ENCODE data around the gene MSANTD1.

The MSANTD1 gene

DNA sequence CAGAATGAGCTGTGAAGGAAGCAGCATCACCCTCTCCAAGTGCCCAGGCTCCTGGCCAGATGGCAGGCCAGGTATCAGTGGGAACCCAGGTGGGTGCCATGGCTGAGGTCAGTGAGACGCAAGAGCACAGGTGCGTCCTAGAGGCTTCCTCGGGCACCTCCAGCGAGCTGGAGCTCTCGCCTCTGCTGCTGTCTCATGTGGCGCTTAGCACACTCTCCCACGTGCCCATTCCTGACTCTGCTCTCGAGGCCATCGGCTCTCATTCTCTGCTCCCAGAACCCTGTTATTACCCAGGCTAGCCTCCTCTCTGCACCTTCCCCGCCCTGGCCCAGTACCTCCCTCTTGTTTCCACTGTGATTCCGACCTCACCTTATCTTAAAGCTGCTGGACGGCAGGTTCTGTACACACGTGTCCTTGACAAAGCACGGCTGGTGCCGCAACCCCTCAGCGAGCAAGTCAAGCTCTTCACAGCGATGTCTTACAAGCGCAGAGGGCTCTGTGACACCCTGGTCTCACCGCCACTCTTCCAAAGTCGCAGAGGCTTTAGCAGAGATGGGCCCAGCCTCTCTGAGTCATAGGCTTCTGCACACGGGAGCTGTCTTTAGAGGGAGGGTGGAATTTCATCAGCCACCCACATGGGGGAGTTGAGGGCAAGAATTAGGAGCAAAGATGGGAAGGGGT is 15.4 kb upstream of the MSANTD1 start:
- DNase-seq: no peak

DNA sequence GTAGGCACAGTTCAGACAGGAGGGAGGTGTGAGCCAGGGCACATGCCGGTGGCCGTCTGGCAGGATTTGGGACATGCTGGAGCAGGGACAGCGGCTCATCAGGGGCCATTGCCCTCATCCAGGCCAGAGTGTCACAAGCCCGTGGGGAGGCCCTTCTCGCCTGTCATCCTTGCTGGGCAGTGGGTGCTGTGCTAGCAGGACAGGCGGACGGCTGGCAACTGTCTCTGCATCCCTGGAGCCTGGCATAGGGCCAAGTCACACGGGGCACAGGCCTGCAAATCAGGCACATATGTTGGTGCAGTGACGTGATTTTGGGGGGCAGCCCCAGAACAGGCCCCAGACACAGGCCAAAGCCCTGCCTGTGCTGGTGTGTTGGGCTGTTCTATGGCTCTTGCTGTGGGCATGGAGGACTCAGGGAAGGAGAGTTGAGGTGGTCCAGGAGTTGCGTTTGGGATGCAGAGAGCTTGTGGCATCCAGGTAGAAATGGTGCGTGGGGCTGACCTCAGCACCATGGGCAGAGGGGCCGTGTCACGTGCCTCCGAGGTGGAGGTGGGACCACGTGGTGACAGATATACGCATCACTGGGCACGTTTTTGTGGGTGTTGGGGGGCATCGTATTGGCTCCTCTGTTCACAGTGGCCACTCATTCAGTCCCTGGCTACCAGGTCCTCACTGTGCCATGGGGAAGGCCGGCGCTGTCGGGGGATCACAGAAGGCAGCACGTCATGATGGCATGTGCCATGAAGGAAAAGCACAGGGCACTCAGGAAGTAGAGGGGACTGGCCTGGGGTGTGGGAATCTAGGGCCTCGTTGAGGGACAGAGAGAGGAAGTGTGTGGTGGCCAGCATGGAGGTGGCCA is 14.6 kb upstream of the MSANTD1 start:
- no peak for DNase-seq

DNA sequence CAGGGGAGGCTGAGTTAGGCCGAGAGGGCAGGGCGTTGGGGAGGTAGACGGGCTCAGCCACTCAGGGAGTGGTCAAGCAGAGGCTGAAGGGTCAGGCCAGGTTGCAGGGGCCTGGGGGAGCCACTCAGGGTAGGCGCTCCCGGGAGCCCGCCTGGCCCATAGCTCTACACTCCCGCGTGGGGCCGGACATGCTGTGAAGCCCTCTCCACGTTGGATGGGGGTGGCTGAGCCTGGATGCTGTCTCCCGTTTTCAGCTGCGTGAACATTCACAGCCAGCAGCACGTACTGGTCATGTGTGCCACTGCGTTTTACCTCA is 14.0 kb upstream of the MSANTD1 start:
- no peak for DNase-seq

DNA sequence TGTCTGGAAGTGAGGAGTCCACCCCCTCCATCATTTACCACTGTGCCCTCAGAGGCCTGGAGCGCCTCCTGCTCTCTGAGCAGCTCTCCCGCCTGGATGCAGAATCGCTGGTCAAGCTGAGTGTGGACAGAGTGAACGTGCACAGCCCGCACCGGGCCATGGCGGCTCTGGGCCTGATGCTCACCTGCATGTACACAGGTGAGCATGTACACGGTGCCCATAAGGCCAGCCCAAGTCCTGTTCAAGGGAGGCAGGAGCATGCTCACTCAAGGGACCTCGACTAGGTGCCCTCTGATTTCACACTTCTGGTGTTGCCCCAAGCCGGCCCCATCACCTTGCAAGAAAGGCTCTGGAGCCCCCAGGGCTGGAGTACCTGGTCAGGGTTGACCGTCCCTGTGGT is 13.4 kb upstream of the MSANTD1 start:
- no peak for DNase-seq

DNA sequence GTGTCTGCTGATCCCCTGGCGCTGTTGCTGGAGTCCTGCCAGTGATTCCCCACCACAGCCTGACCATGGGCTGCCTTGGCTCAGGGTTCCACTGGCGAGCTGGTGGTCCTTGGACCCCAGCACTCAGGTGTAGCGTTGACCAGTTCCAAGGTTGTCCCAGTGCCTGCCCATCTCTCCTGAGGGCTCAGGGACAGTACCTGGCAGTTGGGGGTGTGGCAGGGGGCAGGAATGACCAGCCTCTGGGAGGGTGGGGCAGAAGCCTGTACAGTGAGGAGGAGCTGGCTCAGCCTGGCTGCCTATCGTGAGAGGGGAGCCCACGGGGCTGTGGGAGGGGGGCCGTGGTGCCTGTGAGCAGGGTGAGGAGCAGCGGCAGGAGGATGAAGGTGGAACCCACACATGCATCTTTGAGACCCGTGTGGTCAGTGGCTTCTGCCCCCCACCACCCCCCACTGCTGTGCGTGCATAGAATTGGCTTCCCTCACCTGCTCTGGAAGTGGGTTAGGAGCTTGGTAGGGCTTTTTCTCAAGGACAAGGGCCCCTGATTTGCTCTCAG is 12.6 kb upstream of the MSANTD1 start:
- no peak for DNase-seq

DNA sequence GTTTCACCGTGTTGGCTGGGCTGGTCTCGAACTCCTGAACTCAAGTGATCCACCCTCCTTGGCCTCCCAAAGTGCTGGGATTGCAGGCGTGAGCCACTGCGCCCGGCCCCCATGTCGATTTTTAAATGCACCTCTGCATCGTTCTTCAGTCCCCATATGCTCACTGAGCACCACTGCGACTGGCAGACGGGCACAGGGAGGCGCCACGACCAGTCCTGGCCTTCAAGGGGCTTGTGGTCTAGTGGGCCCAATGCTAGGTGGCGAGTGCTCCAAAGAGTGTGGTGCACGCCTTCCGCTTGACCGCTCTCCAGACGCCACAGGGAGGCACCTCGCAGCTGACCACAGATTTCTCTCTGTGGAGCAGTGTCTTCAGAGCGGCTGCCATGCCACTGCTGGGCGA is 11.7 kb upstream of the MSANTD1 start:
- no peak for DNase-seq

DNA sequence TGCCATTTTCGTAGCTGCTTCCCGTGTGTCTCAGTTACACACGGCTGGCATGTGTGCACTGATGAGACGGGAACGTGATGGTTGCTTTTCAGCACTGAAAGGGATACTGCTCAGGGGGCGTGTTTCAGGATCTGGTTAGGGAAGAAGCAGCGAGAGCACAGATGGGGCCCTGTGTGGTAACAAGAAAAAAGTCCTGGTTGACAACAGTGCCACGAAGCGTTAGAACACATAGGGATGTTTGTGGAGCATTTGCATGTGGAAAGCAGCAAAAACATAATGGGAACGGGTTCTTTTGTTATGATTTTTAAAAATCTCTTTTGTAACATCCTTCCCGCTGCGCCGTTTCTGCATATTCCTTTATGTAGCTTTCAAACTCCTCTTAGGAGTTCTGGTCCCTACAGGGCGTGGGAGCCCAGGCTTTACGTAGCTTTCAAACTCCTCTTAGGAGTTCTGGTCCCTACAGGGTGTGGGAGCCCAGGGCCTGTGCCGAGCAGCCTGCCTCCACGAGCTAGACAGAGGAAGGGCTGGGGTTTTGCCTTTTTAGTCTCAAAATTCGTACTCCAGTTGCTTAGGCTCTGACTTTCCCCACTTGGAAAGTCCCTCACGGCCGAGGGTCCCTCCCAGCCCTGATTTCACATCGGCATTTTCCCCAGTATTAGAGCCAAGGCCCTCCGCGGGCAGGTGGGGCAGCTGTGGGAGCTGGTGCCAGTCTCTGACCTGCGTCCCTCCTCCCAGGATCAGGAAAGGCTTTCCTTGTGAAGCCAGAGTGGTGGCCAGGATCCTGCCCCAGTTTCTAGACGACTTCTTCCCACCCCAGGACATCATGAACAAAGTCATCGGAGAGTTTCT is 11.0 kb upstream of the MSANTD1 start:
- DNase-seq: no peak

DNA sequence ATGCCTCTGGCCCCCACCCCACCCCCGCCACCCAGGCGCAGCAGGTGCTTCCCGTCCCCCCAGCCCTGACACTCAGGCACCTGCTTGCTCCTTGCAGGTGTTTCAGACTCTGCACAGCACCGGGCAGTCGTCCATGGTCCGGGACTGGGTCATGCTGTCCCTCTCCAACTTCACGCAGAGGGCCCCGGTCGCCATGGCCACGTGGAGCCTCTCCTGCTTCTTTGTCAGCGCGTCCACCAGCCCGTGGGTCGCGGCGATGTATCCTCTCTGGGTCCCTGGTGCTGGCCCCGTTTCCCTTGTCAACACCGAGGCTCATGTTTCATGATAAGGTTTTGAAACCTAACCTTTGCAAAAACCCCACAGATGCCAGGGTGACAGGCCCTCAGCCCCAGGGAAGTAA is 10.2 kb upstream of the MSANTD1 start:
- no peak for DNase-seq

DNA sequence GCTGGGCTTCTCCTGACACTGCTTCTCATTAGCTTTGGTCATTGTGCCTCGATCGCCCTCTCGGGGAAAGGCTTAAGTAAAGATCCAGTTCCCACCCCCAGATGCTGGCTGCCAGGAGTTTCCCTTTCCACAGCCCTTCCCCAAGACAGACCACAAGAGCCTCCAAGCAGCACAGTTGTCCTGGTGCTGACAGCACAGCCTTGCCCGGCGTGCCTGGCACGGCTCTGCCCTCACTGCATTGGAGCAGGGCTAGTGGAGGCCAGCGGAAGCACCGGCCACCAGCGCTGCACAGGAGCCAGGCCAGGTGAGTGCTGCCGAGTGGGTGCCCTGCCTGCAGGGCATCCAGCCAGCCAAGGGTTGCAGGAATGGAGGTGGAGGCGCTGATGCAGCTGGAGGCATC is 9.7 kb upstream of the MSANTD1 start:
- DNase-seq: no peak

DNA sequence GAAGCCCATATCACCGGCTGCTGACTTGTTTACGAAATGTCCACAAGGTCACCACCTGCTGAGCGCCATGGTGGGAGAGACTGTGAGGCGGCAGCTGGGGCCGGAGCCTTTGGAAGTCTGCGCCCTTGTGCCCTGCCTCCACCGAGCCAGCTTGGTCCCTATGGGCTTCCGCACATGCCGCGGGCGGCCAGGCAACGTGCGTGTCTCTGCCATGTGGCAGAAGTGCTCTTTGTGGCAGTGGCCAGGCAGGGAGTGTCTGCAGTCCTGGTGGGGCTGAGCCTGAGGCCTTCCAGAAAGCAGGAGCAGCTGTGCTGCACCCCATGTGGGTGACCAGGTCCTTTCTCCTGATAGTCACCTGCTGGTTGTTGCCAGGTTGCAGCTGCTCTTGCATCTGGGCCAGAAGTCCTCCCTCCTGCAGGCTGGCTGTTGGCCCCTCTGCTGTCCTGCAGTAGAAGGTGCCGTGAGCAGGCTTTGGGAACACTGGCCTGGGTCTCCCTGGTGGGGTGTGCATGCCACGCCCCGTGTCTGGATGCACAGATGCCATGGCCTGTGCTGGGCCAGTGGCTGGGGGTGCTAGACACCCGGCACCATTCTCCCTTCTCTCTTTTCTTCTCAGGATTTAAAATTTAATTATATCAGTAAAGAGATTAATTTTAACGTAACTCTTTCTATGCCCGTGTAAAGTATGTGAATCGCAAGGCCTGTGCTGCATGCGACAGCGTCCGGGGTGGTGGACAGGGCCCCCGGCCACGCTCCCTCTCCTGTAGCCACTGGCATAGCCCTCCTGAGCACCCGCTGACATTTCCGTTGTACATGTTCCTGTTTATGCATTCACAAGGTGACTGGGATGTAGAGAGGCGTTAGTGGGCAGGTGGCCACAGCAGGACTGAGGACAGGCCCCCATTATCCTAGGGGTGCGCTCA is 8.7 kb upstream of the MSANTD1 start:
- DNase-seq: no peak

DNA sequence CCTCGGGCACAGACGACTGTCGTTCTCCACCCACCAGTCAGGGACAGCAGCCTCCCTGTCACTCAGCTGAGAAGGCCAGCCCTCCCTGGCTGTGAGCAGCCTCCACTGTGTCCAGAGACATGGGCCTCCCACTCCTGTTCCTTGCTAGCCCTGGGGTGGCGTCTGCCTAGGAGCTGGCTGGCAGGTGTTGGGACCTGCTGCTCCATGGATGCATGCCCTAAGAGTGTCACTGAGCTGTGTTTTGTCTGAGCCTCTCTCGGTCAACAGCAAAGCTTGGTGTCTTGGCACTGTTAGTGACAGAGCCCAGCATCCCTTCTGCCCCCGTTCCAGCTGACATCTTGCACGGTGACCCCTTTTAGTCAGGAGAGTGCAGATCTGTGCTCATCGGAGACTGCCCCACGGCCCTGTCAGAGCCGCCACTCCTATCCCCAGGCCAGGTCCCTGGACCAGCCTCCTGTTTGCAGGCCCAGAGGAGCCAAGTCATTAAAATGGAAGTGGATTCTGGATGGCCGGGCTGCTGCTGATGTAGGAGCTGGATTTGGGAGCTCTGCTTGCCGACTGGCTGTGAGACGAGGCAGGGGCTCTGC is 7.9 kb upstream of the MSANTD1 start:
- DNase-seq: no peak

DNA sequence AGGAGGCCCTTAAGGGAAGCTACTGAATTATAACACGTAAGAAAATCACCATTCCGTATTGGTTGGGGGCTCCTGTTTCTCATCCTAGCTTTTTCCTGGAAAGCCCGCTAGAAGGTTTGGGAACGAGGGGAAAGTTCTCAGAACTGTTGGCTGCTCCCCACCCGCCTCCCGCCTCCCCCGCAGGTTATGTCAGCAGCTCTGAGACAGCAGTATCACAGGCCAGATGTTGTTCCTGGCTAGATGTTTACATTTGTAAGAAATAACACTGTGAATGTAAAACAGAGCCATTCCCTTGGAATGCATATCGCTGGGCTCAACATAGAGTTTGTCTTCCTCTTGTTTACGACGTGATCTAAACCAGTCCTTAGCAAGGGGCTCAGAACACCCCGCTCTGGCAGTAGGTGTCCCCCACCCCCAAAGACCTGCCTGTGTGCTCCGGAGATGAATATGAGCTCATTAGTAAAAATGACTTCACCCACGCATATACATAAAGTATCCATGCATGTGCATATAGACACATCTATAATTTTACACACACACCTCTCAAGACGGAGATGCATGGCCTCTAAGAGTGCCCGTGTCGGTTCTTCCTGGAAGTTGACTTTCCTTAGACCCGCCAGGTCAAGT is 6.9 kb upstream of the MSANTD1 start:
- no peak for DNase-seq

DNA sequence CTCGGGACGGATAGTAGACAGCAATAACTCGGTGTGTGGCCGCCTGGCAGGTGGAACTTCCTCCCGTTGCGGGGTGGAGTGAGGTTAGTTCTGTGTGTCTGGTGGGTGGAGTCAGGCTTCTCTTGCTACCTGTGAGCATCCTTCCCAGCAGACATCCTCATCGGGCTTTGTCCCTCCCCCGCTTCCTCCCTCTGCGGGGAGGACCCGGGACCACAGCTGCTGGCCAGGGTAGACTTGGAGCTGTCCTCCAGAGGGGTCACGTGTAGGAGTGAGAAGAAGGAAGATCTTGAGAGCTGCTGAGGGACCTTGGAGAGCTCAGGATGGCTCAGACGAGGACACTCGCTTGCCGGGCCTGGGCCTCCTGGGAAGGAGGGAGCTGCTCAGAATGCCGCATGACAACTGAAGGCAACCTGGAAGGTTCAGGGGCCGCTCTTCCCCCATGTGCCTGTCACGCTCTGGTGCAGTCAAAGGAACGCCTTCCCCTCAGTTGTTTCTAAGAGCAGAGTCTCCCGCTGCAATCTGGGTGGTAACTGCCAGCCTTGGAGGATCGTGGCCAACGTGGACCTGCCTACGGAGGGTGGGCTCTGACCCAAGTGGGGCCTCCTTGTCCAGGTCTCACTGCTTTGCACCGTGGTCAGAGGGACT is 5.7 kb upstream of the MSANTD1 start:
- no peak for DNase-seq

DNA sequence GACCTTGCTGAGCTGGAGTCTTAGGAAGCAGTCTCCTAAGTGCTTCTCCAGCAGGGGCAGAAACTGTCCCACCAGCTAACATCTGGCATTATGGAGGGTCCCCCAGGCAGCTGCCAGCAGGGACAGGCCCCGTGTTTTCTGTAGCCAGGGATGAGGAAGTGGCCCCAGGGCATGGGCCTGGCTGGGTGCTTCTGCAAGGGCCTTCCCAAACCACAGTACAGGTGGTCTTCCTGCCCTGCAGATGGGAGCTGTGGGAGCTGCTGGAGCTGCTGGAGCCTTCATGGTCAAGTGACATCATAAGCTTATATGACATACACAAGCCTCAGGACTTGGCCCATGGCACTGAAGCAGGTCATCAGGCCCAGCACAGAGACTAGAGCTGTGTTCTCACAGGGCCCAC is 5.0 kb upstream of the MSANTD1 start:
- DNase-seq: no peak

DNA sequence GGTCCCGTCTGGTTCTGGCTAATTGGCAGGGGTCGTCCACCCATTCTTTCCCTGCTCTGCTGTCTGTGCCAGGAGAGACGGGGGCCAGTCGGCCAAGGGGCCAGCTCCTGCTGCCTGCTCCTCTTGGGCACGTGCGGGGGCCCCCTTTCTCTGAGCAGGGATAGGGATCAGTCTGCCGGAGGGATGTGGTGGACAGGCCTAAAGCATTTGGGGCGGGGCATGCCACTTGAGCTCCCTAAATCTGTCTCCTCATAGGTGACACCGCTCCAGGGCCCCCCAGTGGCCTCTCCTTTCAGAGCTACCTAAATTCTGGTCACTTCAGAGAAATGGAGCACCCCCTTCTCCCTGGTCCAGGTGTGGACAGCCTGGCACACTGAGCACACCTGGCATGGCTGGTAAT is 4.2 kb upstream of the MSANTD1 start:
- DNase-seq: no peak

DNA sequence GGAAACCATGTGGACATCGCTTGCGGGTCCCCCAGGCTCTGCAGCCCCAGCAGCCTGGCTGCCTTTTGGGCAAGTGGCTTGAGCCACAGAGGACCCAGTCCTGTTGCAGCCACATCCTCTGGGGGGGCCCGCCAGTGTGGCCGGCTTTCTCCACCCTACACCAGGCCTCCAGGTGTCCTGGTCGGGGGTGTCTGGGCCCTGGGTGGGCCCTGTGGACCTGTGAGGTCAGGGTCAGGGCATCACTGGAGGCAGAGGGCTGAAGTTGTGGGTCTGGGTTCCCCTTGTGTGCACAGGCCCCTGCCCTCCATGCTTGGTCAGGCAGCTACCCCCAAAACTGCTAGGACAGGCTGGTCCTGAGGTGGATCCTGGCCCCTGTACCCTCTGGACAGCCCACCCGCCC is 3.3 kb upstream of the MSANTD1 start:
- no peak for DNase-seq

DNA sequence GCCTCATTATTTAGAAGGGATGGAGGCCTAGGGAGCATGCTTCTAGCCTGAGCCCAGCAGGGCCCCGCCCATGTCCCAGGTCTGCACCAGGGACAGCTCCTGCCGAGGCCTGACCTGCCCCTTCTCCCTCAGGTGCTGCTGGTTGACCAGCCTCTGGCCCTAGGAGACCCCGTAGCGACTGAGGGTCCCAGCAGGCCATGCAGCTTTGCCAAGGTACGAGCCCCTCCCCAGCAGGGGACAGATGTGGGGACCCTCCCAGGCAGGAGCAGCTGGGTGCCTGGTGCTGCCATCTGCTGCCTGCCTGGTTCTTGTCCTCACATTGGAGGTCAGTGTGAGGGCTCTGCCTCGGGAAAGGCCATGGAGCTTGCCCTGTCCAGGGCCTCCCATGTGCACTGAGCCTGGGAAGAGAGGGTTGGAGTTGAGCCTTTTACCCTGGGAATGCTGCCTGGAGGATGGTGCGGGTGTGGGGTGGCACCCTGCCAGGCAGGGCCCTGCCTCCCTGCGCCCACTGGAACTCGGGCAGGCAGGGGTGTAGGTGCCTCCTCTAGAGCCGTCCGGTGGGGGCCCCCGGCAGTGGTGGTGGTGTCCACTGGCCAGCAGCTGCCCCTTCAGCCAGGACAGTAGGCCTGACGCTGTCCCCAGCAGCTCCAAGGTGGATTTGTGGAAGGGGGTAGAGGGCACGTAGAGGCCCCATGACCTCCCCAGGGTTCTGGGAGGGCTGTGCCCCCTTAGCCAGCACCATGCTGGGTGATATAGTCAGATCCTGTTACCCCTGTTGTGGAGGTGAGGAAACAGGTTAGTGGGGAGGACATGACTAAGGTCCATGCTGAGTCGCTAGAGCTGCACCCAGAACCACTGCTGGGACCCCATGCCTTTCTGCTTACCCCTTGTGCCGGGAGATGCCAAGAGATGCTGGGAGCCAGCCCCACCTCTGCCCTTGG is 2.2 kb upstream of the MSANTD1 start:
- no peak for DNase-seq

DNA sequence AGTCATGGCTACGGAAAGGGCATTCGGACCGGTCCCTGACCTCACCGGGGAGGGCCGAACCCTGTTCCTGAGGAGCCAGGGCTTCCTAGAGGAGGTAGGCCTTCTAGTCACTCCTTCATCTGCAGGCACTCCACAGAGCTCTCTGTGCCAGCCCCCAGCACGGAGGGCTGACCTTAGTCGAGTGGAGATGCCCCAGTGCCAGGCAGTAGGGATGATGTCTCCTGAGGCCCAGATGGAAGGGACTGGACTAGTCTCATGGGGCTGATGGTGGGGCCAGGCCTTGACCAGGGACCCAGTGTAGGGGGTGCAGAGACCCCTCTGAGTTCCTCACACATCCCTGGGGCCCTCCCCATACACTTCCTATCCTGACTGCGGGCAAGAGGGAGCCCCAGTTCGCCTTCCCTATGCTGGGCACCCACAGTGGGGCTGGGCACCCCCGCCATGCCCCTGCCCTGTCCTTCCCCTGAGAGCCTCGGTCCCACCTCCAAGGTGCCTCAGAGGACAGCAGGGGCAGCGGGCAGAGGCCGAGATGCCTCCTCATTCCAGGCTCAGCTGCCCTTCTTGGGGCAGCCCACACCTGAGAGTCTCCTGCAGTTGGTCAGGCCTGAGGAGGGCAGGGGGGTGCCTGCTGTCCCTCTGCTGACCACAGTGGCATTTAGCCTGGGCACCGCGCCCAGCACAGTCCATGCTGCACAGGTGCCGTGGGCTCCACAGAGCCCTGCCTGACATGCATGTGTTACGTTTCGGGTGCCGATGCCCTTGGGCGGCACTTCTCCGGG is 1.4 kb upstream of the MSANTD1 start:
- no peak for DNase-seq

DNA sequence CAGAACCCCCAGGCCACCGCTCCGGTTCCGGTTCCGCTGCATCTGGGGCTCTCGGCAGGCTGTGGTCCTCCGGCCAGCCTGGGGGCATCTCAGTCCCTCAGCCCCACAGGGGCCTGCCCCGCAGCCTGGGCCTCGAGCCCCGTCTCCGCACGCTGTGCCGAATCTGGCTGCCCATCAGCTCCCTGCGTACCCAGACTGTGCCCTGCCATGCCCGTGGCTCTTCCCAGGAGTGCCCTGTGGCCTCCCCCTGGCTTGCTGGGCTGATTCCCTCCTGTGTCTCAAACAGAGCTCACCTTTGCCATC is 830 bp upstream of the MSANTD1 start:
- DNase-seq: no peak

All from midbrain (tissue), 1 donor.